Heart right ventricle (tissue), 16 donors: Measurements from ENCODE around the gene AURKA. TPM values are rescaled to one million over a fixed set of nuclear protein-coding genes. Genes with fewer than 3 reads are reported as not detected.

ENCODE experiments used
- ATAC-seq, 8 donors: fragments of 200-7000 bp; cut with Tn5 transposase; one replicate each; pipeline ENCODE4 v1.9.1; 2020; ENCODE audit warnings: mild to moderate bottlenecking in 8 of 8, moderate library complexity in 8 of 8, moderate number of reproducible peaks in 1 of 8
- DNase-seq, 2 donors: peaks; one replicate each; pipeline ENCODE4 v3.0.0-alpha.2; 2020
- H3K27ac ChIP-seq, 10 donors: fragments of 200-600 bp; sonication (generic) in 2 of 10; one replicate each; pipeline versions ENCODE4 v1.5.0 to v1.8.0; 2020 to 2022; ENCODE audit warnings: mild to moderate bottlenecking in 3 of 10
- H3K27me3 ChIP-seq, 7 donors: fragments of 200-600 bp; one replicate each; pipeline ENCODE4 v1.8.0; 2021 to 2022; ENCODE audit warnings: mild to moderate bottlenecking in 2 of 7
- H3K36me3 ChIP-seq, 9 donors: fragments of 200-600 bp; sonication (generic) in 1 of 9; one replicate each; pipeline versions ENCODE4 v1.5.0 to v1.8.0; 2020 to 2022; ENCODE audit warnings: mild to moderate bottlenecking in 2 of 9
- H3K4me1 ChIP-seq, 9 donors: fragments of 200-600 bp; sonication (generic) in 1 of 9; one replicate each; pipeline versions ENCODE4 v1.5.0 to v1.8.0; 2020 to 2022; ENCODE audit warnings: mild to moderate bottlenecking in 4 of 9
- H3K4me3 ChIP-seq, 10 donors: fragments of 200-600 bp; sonication (generic) in 2 of 10; one replicate each; pipeline versions ENCODE4 v1.5.0 to v1.8.0; 2020 to 2022; ENCODE audit warnings: mild to moderate bottlenecking in 7 of 10, moderate library complexity in 2 of 10
- H3K9me3 ChIP-seq, 11 donors: fragments of 200-600 bp in 10 of 11; sonication (generic) in 2 of 11; one replicate each; pipeline versions ENCODE4 v1.5.0 to v1.8.0; 2013 to 2022; ENCODE audit warnings: mild to moderate bottlenecking in 2 of 11, control low read depth in 1 of 11, moderate library complexity in 1 of 11
- WGBS, 2 donors: extraction: QIAGEN DNeasy Blood & Tissue Kit; methylation state at CpG; one replicate each; pipeline ENCODE4 v1.1.7; 2013; ENCODE audit warnings: inconsistent platforms in 1 of 2; 5-methylcytosine and 5-hydroxymethylcytosine counted together
- intact Hi-C, 10 donors: fragments of 100-400 bp; cut with DNase I; formaldehyde crosslinking; loops; one replicate each; pipeline versions ENCODE4 v1.11.1 to v1.14.2; 2022
- polyA plus RNA-seq, 2 donors: library from polyadenylated mRNA; stranded (reverse); fragments of 200-250 nt; gene quantifications; one replicate each; pipeline ENCODE4 v1.2.3, GENCODE V29; 2013
- total RNA-seq, 10 donors: library from RNA; stranded (reverse); fragmentation: NEBNext Ultra II Directional in 3 of 10; extraction: Animal tissue kit (Norgen Biotek cat#: 25700) in 3 of 10; gene quantifications; one replicate each; pipeline versions ENCODE4 v1.2.1 to v1.2.4, GENCODE V29; 2021 to 2023
- TF ChIP-seq, protein P1 (sequence below), 9 donors: fragments of 200-600 bp; sonication (generic) in 2 of 9; IDR thresholded peaks; one replicate each; pipeline versions ENCODE4 v1.5.0 to v1.8.0; 2021 to 2022; ENCODE audit warnings: antibody characterized with exemption in 9 of 9, mild to moderate bottlenecking in 5 of 9, moderate library complexity in 1 of 9
- donor health status: Arrhythmogenic right ventricular cardiomyopathy.
- donor health status: ischemic (EF 13 %, LVEDD 7.1; RV severe dilation, severe dysfunction).
- donor health status: healthy with polysubstance abuse.
- donor health status: DM: no; HTN: yes; CAD: no.
- donor health status: DM: no; HTN: no; CAD: no.
- donor health status: ischemic (EF 25% LVEDD 6.9; RV normal size, moderate dysfunction).
- donor health status: ischemic (EF 25% LVEDD 5.7; RV mildly dilated, moderate dysfunction).
- donor health status: healthy.
- donor health status: DM: yes; HTN: yes; CAD: no.
- donor health status: Ischemic cardiomyopathy.
- donor health status: ischemic (EF 35%, LVEDD 5.7; RV mildly dilated, moderate dysfunction).
- donor health status: nonischemic (EF 11% LVEDD 7.7; RV severe dilation, severe dysfunction).
- donor health status: DM: yes; HTN: yes; CAD: no.
- donor health status: PGD.
- donor health status: ischemic (EF 29% LVEDD 5.4; RV normal size, mild dysfunction).
- donor health status: nonischemic (EF 23%, LVEDD 6.1; RV moderate dilation, normal function).

The AURKA gene
- total and polyA plus RNA-seq, 12 donors = 2.4 to 12.2 (median 7.5) TPM

DNA sequence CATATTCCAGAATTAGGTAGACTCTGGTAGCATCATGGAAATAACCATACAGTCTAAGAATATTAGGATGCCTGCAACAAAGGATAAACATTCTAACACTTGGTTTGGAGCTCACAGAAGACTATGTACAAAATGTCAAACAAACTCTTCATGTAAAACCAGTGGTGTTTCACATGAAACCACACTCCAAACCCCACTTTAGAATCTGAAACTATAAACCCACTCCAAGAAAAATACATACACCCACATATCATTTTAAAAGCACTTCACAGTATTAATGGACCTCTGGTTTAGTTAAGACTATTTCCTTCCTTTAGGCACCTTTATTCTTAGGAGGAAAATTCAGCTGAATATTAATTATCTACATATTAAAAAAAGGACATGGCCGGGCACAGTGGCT lies 10.5 kb downstream of the AURKA start:
- Histone ChIP-seq H3K4me3 (no peak overlapping the region), H3K27ac (no peak overlapping the region), H3K4me1 (peaks cover 0 to 18% (median 5%) of the 10 kb centered on the region in 9 donors), H3K36me3 (peaks cover 0 to 62% (median 0%) of the 10 kb centered on the region in 9 donors), H3K27me3 (no peaks in the 10 kb centered on the region), H3K9me3 (no peaks in the 10 kb centered on the region)
- intact Hi-C loops = no loop called here
- 93 to 98% methylated on average over 1 of the region's 1 CpG for WGBS, 2 donors
- TF ChIP-seq, protein P1, sequence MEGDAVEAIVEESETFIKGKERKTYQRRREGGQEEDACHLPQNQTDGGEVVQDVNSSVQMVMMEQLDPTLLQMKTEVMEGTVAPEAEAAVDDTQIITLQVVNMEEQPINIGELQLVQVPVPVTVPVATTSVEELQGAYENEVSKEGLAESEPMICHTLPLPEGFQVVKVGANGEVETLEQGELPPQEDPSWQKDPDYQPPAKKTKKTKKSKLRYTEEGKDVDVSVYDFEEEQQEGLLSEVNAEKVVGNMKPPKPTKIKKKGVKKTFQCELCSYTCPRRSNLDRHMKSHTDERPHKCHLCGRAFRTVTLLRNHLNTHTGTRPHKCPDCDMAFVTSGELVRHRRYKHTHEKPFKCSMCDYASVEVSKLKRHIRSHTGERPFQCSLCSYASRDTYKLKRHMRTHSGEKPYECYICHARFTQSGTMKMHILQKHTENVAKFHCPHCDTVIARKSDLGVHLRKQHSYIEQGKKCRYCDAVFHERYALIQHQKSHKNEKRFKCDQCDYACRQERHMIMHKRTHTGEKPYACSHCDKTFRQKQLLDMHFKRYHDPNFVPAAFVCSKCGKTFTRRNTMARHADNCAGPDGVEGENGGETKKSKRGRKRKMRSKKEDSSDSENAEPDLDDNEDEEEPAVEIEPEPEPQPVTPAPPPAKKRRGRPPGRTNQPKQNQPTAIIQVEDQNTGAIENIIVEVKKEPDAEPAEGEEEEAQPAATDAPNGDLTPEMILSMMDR (IDR thresholded peaks at IDR 0.05) = no peak
- ATAC-seq (no peak), DNase-seq (no peak)

DNA sequence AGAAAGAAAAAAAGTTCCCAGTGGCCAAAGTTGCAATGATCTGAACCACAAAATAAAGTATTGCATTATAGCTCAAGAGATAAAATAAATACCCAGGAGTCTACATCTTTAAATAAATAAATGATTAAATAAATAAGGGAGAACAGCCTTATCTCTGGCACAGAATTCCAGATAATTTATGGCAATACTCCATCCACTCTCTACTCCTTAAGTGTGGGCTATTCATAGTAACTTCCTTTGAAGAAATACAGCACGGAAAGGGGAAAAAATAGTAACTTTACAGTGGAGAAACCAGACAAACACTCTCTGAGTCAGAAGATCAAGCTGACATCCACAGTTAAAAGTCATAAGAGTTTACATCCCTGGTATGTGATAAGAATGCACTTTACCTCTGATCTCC lies 11.6 kb downstream of the AURKA start:
- peak in 1 of 8 donors; percentile 28 for ATAC-seq
- H3K27me3 ChIP-seq = no peaks in the 10 kb centered on the region

DNA sequence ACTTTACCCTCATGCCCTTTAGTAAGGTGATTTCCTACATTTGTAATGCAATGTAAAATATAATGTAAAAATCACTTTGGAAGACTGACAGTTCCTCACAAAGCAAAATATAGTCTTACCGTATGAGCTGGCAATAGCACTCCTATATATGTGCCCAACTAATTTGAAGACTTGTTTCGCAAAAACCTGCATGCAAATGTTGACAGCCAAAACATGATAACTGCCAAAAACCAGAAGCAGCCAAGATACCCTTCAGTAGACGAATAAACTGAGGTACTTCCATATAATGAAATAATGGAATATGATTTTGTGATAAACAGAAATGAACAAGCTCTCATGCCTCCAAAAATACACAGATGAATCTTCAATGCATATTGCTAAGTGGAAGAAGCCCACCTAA lies 13.6 kb downstream of the AURKA start:
- no peaks in the 10 kb centered on the region for H3K9me3 ChIP-seq
- no peaks in the 10 kb centered on the region for H3K27me3 ChIP-seq
- peaks cover 0 to 42% (median 5%) of the 10 kb centered on the region in 9 donors for H3K4me1 ChIP-seq
- peaks cover 0 to 46% (median 0%) of the 10 kb centered on the region in 9 donors for H3K36me3 ChIP-seq
- TF ChIP-seq, protein P1 (IDR thresholded peaks at IDR 0.05) = no peak
- intact Hi-C loops = no loop called here
- DNase-seq (no peak), ATAC-seq (no peak)
- no peak overlapping the region for H3K27ac ChIP-seq
- WGBS, 2 donors = 95% methylated on average over 3 of the region's 3 CpGs
- no peak overlapping the region for H3K4me3 ChIP-seq

More for the DNA sequence above, 11.6 kb downstream of the AURKA start:
- Histone ChIP-seq H3K36me3 (peaks cover 0 to 54% (median 0%) of the 10 kb centered on the region in 9 donors), H3K4me3 (no peak overlapping the region), H3K9me3 (no peaks in the 10 kb centered on the region), H3K4me1 (peaks cover 0 to 28% (median 5%) of the 10 kb centered on the region in 9 donors), H3K27ac (peak overlapping the region in 2 of 10 donors; percentile 3 to 42)
- no peak for DNase-seq
- intact Hi-C loops = no loop called here
- TF ChIP-seq, protein P1 (IDR thresholded peaks at IDR 0.05) = no peak
- WGBS, 2 donors = 0 to 4% methylated on average over 1 of the region's 1 CpG

DNA sequence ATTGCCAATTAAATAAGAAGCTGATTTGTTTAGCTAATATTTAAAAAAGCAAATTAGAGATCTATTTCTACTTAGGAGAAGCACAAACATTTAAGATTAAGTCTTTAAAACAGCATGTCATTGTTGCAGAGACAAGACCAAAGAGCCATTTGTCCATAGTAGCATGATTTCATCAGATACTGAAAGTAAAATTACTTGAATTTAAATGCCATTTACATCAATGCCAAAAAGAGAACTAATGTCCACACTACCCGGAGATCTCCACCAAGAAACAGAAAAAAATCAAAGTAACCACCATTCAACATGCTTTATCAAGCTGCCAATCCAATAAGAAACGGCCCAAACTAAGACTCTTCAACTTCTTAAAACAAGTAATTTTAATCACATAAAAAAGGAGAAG lies 15.7 kb downstream of the AURKA start:
- DNase-seq = no peak
- Histone ChIP-seq H3K9me3 (no peaks in the 10 kb centered on the region), H3K27me3 (no peaks in the 10 kb centered on the region), H3K36me3 (peaks cover 0 to 47% (median 0%) of the 10 kb centered on the region in 9 donors), H3K27ac (peak overlapping the region in 1 of 10 donors; percentile 34), H3K4me3 (no peak overlapping the region), H3K4me1 (peaks cover 0 to 53% (median 5%) of the 10 kb centered on the region in 9 donors)
- no peak for ATAC-seq
- WGBS, 2 donors = 85 to 90% methylated on average over 2 of the region's 2 CpGs
- intact Hi-C loops = no loop called here
- TF ChIP-seq, protein P1 (IDR thresholded peaks at IDR 0.05) = no peak
